Osteocyte (in vitro differentiated cells): ENCODE results near the gene UMODL1. TPM values are rescaled to one million over a fixed set of nuclear protein-coding genes. Genes with fewer than 3 reads are reported as not detected.

Experiments used
- DNase-seq: peaks from one replicate; pipeline ENCODE4 v3.0.0; 2021; ENCODE audit warnings: mixed read lengths; ENCODE audit not compliant: unreplicated experiment; ENCODE audit errors: extremely low spot score
- H3K27ac Mint-ChIP-seq: one replicate; pipeline ENCODE4 v1.8.0; 2021; ENCODE audit warnings: mild to moderate bottlenecking, mixed read lengths; ENCODE audit not compliant: unreplicated experiment
- H3K27me3 Mint-ChIP-seq: one replicate; pipeline ENCODE4 v1.8.0; 2021; ENCODE audit warnings: mixed read lengths; ENCODE audit not compliant: unreplicated experiment
- H3K36me3 Mint-ChIP-seq: one replicate; pipeline ENCODE4 v1.8.0; 2021; ENCODE audit warnings: mixed read lengths; ENCODE audit not compliant: unreplicated experiment
- H3K4me1 Mint-ChIP-seq: one replicate; pipeline ENCODE4 v1.8.0; 2021; ENCODE audit warnings: mixed read lengths; ENCODE audit not compliant: unreplicated experiment
- H3K4me3 Mint-ChIP-seq: one replicate; pipeline ENCODE4 v1.8.0; 2021; ENCODE audit warnings: mild to moderate bottlenecking, moderate library complexity, mixed read lengths; ENCODE audit not compliant: unreplicated experiment
- H3K9me3 Mint-ChIP-seq: one replicate; pipeline ENCODE4 v1.8.0; 2021; ENCODE audit warnings: mixed read lengths; ENCODE audit not compliant: unreplicated experiment
- total RNA-seq: library from RNA; stranded (reverse); gene quantifications from 2 replicates; pipeline ENCODE4 v1.2.1, GENCODE V29; 2021
- TF ChIP-seq, protein P1 (sequence below): fragments of 200-600 bp; sonication (generic); IDR thresholded peaks from 2 replicates; pipeline ENCODE4 v1.5.0; 2021; ENCODE audit warnings: antibody characterized with exemption, mild to moderate bottlenecking, moderate library complexity

Gene UMODL1
- total RNA-seq, 1 donor from 2014 or later = not detected

DNA sequence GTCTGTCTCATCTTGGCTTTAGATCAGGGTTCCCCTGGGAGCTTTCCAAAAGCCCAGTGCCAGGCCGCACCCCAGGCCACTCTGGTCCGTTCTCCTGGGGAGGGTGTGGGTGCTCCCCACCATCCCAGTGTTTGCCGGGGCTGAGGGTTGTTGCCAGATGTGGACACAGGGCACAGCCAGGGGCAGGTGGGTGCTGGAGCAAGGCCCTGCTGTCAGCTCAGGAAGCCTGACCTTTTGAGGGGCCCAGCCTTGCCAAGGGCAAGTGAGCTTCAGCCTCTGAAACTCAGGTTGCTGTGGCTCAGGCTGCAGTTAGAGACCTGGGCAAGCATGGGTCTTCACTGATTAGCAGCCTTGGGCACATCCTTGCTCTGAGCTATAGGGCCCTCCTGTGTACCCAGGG is 38.1 kb upstream of the UMODL1 start:
- no peaks in the 10 kb centered on the region for H3K27me3 Mint-ChIP-seq
- no peak overlapping the region for H3K4me3 Mint-ChIP-seq
- no peak overlapping the region for H3K27ac Mint-ChIP-seq
- H3K36me3 Mint-ChIP-seq = no peaks in the 10 kb centered on the region
- H3K4me1 Mint-ChIP-seq = no peaks in the 10 kb centered on the region
- TF ChIP-seq, protein P1, sequence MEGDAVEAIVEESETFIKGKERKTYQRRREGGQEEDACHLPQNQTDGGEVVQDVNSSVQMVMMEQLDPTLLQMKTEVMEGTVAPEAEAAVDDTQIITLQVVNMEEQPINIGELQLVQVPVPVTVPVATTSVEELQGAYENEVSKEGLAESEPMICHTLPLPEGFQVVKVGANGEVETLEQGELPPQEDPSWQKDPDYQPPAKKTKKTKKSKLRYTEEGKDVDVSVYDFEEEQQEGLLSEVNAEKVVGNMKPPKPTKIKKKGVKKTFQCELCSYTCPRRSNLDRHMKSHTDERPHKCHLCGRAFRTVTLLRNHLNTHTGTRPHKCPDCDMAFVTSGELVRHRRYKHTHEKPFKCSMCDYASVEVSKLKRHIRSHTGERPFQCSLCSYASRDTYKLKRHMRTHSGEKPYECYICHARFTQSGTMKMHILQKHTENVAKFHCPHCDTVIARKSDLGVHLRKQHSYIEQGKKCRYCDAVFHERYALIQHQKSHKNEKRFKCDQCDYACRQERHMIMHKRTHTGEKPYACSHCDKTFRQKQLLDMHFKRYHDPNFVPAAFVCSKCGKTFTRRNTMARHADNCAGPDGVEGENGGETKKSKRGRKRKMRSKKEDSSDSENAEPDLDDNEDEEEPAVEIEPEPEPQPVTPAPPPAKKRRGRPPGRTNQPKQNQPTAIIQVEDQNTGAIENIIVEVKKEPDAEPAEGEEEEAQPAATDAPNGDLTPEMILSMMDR = no peak
- DNase-seq = no peak
- no peaks in the 10 kb centered on the region for H3K9me3 Mint-ChIP-seq

DNA sequence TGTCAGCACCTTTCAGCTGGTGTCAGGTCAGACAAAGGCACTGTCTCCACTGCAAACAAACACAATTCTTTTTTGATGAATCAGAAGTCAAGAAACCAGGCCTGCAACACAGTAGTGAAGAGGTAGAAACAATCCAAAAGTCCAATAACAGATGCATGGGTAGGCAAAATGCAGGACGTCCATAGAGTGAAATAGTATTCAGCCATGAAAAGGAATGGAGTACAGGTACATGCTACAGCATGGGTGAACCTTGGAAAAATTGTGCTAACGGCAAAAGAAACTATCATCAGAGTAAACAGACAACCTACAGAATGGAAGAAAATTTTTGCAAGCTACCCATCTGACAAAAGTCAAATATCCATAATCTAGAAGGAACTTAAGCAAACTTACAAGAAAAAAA is 34.8 kb upstream of the UMODL1 start:
- Mint-ChIP-seq H3K4me1 (peaks cover 27% of the 10 kb centered on the region), H3K27ac (no peak overlapping the region), H3K36me3 (no peaks in the 10 kb centered on the region), H3K27me3 (no peaks in the 10 kb centered on the region), H3K9me3 (peaks cover 5% of the 10 kb centered on the region), H3K4me3 (no peak overlapping the region)
- no peak for DNase-seq
- TF ChIP-seq, protein P1 = no peak

DNA sequence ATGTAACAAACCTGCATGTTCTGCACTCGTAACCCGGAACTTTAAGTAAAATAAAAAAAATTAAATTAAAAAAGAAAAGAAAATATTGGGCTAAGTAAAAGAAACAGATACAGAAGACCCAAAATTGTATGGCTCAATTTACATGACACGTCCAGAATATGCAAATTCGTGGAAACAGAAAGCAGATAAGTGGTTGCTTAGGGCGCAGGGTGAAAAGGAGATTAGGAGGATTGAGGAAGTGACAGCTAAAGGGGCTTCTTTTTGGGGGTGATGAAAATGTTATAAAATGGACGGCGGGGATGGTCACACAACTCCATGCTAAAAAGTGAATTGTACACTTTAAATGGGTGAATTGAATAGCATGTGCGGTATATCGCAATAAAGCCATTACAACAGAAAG is 33.6 kb upstream of the UMODL1 start:
- no peaks in the 10 kb centered on the region for H3K36me3 Mint-ChIP-seq
- no peaks in the 10 kb centered on the region for H3K27me3 Mint-ChIP-seq
- H3K27ac Mint-ChIP-seq = no peak overlapping the region
- H3K4me3 Mint-ChIP-seq = no peak overlapping the region
- H3K4me1 Mint-ChIP-seq = peaks cover 34% of the 10 kb centered on the region
- H3K9me3 Mint-ChIP-seq = peaks cover 5% of the 10 kb centered on the region
- TF ChIP-seq, protein P1 = no peak
- DNase-seq = no peak

DNA sequence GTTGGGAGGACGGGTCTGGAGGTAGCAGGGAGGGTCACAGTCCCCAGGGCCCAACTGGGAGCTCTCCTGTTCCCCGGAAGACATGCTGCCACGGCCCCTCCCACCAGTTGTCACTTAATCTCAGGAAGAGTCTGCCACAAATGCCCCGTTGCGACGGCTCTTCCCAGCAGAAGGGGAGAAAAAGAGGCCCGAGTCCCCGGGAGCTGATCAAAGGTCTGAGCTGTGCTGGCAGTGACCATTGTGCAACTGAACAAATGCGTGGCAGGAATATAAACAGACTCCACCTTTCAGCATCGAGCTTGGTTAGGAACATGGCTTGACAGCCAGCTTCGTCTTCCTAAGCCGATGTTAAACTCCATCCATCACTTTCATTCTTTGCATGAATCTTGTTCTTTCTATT is 33.2 kb upstream of the UMODL1 start:
- Mint-ChIP-seq H3K9me3 (peaks cover 5% of the 10 kb centered on the region), H3K27me3 (no peaks in the 10 kb centered on the region), H3K4me3 (no peak overlapping the region), H3K36me3 (no peaks in the 10 kb centered on the region), H3K27ac (no peak overlapping the region), H3K4me1 (peaks cover 34% of the 10 kb centered on the region)
- TF ChIP-seq, protein P1 = no peak
- DNase-seq = no peak

DNA sequence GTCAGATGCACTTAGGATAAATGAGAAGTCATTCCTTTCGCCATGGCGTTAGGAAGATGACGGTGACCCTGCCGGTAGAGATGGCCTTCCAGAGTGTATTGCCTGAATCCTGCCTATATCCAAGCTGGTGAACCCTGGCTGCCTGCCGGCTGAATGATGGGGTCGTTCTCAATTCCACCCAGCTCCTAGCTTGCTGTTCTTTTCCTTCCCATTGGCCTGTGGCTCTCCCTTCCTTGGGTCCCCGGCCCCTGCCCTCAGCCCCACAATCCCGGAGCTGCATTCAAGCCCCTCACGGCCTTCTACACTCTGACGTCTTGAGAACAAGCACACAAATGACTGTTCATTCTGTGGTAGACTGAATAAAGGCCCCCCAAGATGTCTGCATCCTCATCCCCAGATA is 32.7 kb upstream of the UMODL1 start:
- no peaks in the 10 kb centered on the region for H3K36me3 Mint-ChIP-seq
- H3K9me3 Mint-ChIP-seq = peaks cover 5% of the 10 kb centered on the region
- peaks cover 34% of the 10 kb centered on the region for H3K4me1 Mint-ChIP-seq
- peak overlapping the region; percentile 84 for H3K27ac Mint-ChIP-seq
- H3K27me3 Mint-ChIP-seq = no peaks in the 10 kb centered on the region
- no peak overlapping the region for H3K4me3 Mint-ChIP-seq
- TF ChIP-seq, protein P1 = no peak
- DNase-seq = no peak
